K562 (cell line): ENCODE results near the gene INTS2. TPM values are rescaled to one million over a fixed set of nuclear protein-coding genes. Genes with fewer than 3 reads are reported as not detected.

ENCODE experiments used
- ATAC-seq: fragments of 200-7000 bp; cut with Tn5 transposase; 3 replicates; pipeline ENCODE4 v1.9.1; 2020; ENCODE audit warnings: moderate library complexity
- BruUV-seq: library from RNA; stranded (reverse); fragments of 400-500 nt; replicated peaks from 2 replicates; lab custom pipeline; 2021; lab: Mats Ljungman, UMichigan
- CTCF ChIA-PET: fragments of 300-600 bp; formaldehyde crosslinking; extraction: SDS; loops from one replicate; lab custom pipeline; 2021; ENCODE audit warnings: low intra/inter-chr PET ratio; lab: Yijun Ruan, JAX
- POLR2A ChIA-PET: fragments of 300-600, 350-650 bp; sonication (Branson Sonifier 250); formaldehyde crosslinking; extraction: SDS; loops from one replicate; lab custom pipeline; 2021; ENCODE audit warnings: antibody characterized with exemption, inconsistent platforms; lab: Yijun Ruan, JAX
- DNase-seq, 4 experiments: peaks; one replicate each; pipeline versions ENCODE4 v3.0.0 to v3.0.0-alpha.2; 2011 to 2018; ENCODE audit warnings: low spot score in 3 of 4, mixed read lengths in 3 of 4; ENCODE audit errors: extremely low read depth in 1 of 4
- FAIRE-seq: peaks from 2 replicates; lab custom pipeline; 2011; peaks lifted over from hg19 to GRCh38; lab: Jason Lieb, UNC
- H2AFZ ChIP-seq: 2 replicates; pipeline ENCODE4 v1.6.0; 2011; ENCODE audit warnings: low read depth, low read length, control low read depth, inconsistent platforms
- H3K27ac ChIP-seq: fragments of 200-600 bp; 3 replicates; pipeline ENCODE4 v1.8.0; 2011; ENCODE audit warnings: low read depth, mild to moderate bottlenecking, control low read depth, inconsistent platforms, low read length, moderate library complexity, mixed read lengths; ENCODE audit errors: extremely low read depth
- H3K27me3 ChIP-seq, 2 experiments: fragments of 300-600 bp in 1 of 2; 2 replicates in 1 of 2; 3 replicates in 1 of 2; pipeline versions ENCODE4 v1.6.0 to v1.8.0; 2011; ENCODE audit warnings: inconsistent platforms in 2 of 2, low read length in 2 of 2, mild to moderate bottlenecking in 1 of 2, mixed read lengths in 1 of 2, moderate library complexity in 1 of 2; ENCODE audit not compliant: control insufficient read depth in 2 of 2, insufficient read depth in 2 of 2
- H3K36me3 ChIP-seq: fragments of 300-600 bp; 3 replicates; pipeline ENCODE4 v1.8.0; 2011; ENCODE audit warnings: mild to moderate bottlenecking, low read length, inconsistent platforms; ENCODE audit not compliant: control insufficient read depth, insufficient read depth
- H3K4me1 ChIP-seq, 2 experiments: fragments of 200-600 bp in 1 of 2; replicated peaks in 1 of 2; 2 replicates in 1 of 2; 3 replicates in 1 of 2; pipeline versions ENCODE4 v1.5.1 to v1.8.0; 2011; ENCODE audit warnings: inconsistent platforms in 2 of 2, low read length in 2 of 2, mild to moderate bottlenecking in 1 of 2, mixed read lengths in 1 of 2, moderate library complexity in 1 of 2; ENCODE audit not compliant: control insufficient read depth in 2 of 2, insufficient read depth in 2 of 2
- H3K4me2 ChIP-seq: 2 replicates; pipeline ENCODE4 v1.6.1; 2011; ENCODE audit warnings: low read length, control low read depth, inconsistent platforms, mixed read lengths; ENCODE audit not compliant: insufficient read depth
- H3K4me3 ChIP-seq: fragments of 200-600 bp; sonication (generic), shearing (Covaris generic); 2 replicates; pipeline ENCODE4 v1.5.1; 2016; ENCODE audit warnings: control low read depth, inconsistent platforms
- H3K79me2 ChIP-seq: fragments of 200-600 bp; 3 replicates; pipeline ENCODE4 v1.8.0; 2011; ENCODE audit warnings: low read length, inconsistent platforms; ENCODE audit not compliant: control insufficient read depth, insufficient read depth
- H3K9ac ChIP-seq, 2 experiments: 2 replicates each; pipeline versions ENCODE4 v1.6.0 to v1.6.1; 2011; ENCODE audit warnings: low read depth in 2 of 2, low read length in 2 of 2, control low read depth in 1 of 2, inconsistent platforms in 1 of 2, mild to moderate bottlenecking in 1 of 2, mixed read lengths in 1 of 2; ENCODE audit not compliant: insufficient read depth in 1 of 2
- H3K9me1 ChIP-seq: one replicate; pipeline ENCODE4 v1.6.0; 2011; ENCODE audit warnings: inconsistent platforms, mild to moderate bottlenecking, low read length, moderate library complexity; ENCODE audit not compliant: control insufficient read depth, insufficient read depth
- H3K9me3 ChIP-seq: replicated peaks from 2 replicates; pipeline ENCODE4 v1.5.1; 2011; ENCODE audit warnings: low read depth, low read length, inconsistent platforms; ENCODE audit not compliant: control insufficient read depth, insufficient read depth
- H4K20me1 ChIP-seq: replicated peaks from 2 replicates; pipeline ENCODE4 v1.6.1; 2011; ENCODE audit warnings: low read length, inconsistent platforms, mixed read lengths; ENCODE audit not compliant: control insufficient read depth, insufficient read depth
- C11orf30 ChIP-seq: fragments of 450-650 bp; IDR thresholded peaks from 2 replicates; pipeline ENCODE4 v1.6.1; 2016; ENCODE audit warnings: low read depth, mild to moderate bottlenecking
- NR4A1 ChIP-seq, 2 experiments: fragments of 250-450 bp in 1 of 2; fragments of 450-650 bp in 1 of 2; sonication (Bioruptor Pico) in 1 of 2; IDR thresholded peaks; 2 replicates each; pipeline versions ENCODE4 v1.4.0 to v1.6.1; 2016 to 2020; ENCODE audit warnings: mild to moderate bottlenecking in 2 of 2, missing compliant biosample characterization in 1 of 2, missing genetic modification characterization in 1 of 2, moderate library complexity in 1 of 2
- RHOXF2B ChIP-seq: fragments of 250-450 bp; sonication (Bioruptor Pico); conservative IDR thresholded peaks from 2 replicates; pipeline ENCODE4 v1.5.1; 2021
- ZNF121 ChIP-seq: sonication (generic); formaldehyde crosslinking; conservative IDR thresholded peaks from 2 replicates; pipeline ENCODE4 v1.8.0; 2022; ENCODE audit warnings: missing genetic modification reagents
- ZNF316 ChIP-seq: fragments of 450-650 bp; IDR thresholded peaks from 2 replicates; pipeline ENCODE4 v1.6.1; 2016
- WGBS: fragments of 100-300 bp; shearing (Covaris generic); methylation state at CpG from one replicate; pipeline ENCODE4 v1.1.6; 2016; ENCODE audit warnings: low coverage, mixed read lengths; ENCODE audit not compliant: insufficient coverage; ENCODE audit errors: missing lambda C conversion rate; 5-methylcytosine and 5-hydroxymethylcytosine counted together
- in situ Hi-C: fragments of 300-500 bp; cut with MboI; formaldehyde crosslinking; loops from 4 replicates; pipeline ENCODE4 v1.15.0; 2018; ENCODE audit warnings: inconsistent platforms, mixed read lengths
- intact Hi-C: fragments of 100-400 bp; cut with micrococcal nuclease; formaldehyde crosslinking; loops from 2 replicates; pipeline ENCODE4 v1.14.2; 2022
- polyA plus RNA-seq, 8 experiments: library from polyadenylated mRNA; depleted of rRNA in 4 of 8; stranded (reverse) in 5 of 8; unstranded in 3 of 8; fragments of >200 nt; fragmentation: Nextera tagmentation in 2 of 8; fragmentation: Illumina TruSeq in 1 of 8; extraction: Ambion mirVana in 2 of 8; extraction: Trizol in 1 of 8; gene quantifications; 2 replicates each; pipeline versions ENCODE4 v1.2.1 to v1.2.3, GENCODE V29; 2011 to 2014; ENCODE audit warnings: inconsistent platforms in 1 of 8, missing spikeins in 1 of 8
- total RNA-seq, 7 experiments: library from RNA; depleted of rRNA in 6 of 7; stranded (reverse); fragments of >200 nt in 6 of 7; fragmentation: Illumina TruSeq in 2 of 7; extraction: Trizol in 2 of 7; gene quantifications; 2 replicates each; pipeline versions ENCODE4 v1.2.1 to v1.2.3, GENCODE V29; 2011 to 2021; ENCODE audit warnings: low replicate concordance in 1 of 7
- TF ChIP-seq, protein P1 (sequence below): fragments of 250-450 bp; sonication (Bioruptor Pico); IDR thresholded peaks from 2 replicates; pipeline ENCODE4 v1.5.1; 2021; ENCODE audit warnings: mild to moderate bottlenecking
- TF ChIP-seq, protein P2 (sequence below), 3 experiments: fragments of 200-800 bp in 1 of 3; fragments of 250-450 bp in 1 of 3; fragments of 450-650 bp in 1 of 3; sonication (Bioruptor Pico) in 1 of 3; sonication (Bioruptor generic) in 1 of 3; formaldehyde crosslinking in 1 of 3; IDR thresholded peaks; 2 replicates each; pipeline versions ENCODE4 v1.6.1 to v1.8.0; 2016 to 2022; ENCODE audit warnings: mild to moderate bottlenecking in 2 of 3, missing genetic modification characterization in 2 of 3, missing compliant biosample characterization in 1 of 3, moderate library complexity in 1 of 3
- TF ChIP-seq, protein P3 (sequence below): sonication (generic); formaldehyde crosslinking; IDR thresholded peaks from 2 replicates; pipeline ENCODE4 v1.8.1; 2023; ENCODE audit warnings: mild to moderate bottlenecking, missing genetic modification reagents

Gene INTS2
- total and polyA plus RNA-seq, 9 of the 15 experiments (the other 6 are each of a cell fraction or from before 2014, with no cell fraction given), result 4.8 to 24.7 (median 12.8) TPM

GRCh38 chr17:61836266-61837174, 91.3 kb downstream of the INTS2 start:
- Histone ChIP-seq H3K9me1 (no peaks in the 10 kb centered on the region), H2AFZ (no peak overlapping the region), H4K20me1 (no peaks in the 10 kb centered on the region), H3K4me3 (no peak overlapping the region), H3K27me3 (no peaks in the 10 kb centered on the region), H3K27ac (no peak overlapping the region), H3K4me2 (no peak overlapping the region), H3K36me3 (peaks cover 10% of the 10 kb centered on the region; the same call in 1 of the 3 replicates), H3K4me1 (no peaks in the 10 kb centered on the region), H3K9me3 (no peaks in the 10 kb centered on the region), H3K9ac (no peak overlapping the region), H3K79me2 (no peaks in the 10 kb centered on the region)
- BruUV-seq, result no TSS peak
- WGBS, result 67% methylated on average over 3 of the region's 3 CpGs
- ChIA-PET POLR2A (interaction anchor here (0.6 kb wide), 3 partner anchors 174 to 449 kb away, joined by 3 to 4 read pairs (median 3); no protein-coding TSS in a partner anchor), CTCF (interaction anchor here (0.7 to 1.9 kb wide), 5 partner anchors 201 to 1114 kb away, joined by 4 to 14 read pairs (median 5); no protein-coding TSS in a partner anchor)
- ATAC-seq (no peak), DNase-seq (no peak), FAIRE-seq (no peak)
- in situ Hi-C loops, result loop anchor here (5.0 kb wide), 1 partner anchor 199 kb away; no protein-coding TSS in a partner anchor
- intact Hi-C loops, result loop anchor here (1.0 to 10.0 kb wide), 3 partner anchors 200 to 422 kb away; no protein-coding TSS in a partner anchor
- TF ChIP-seq, protein P1, sequence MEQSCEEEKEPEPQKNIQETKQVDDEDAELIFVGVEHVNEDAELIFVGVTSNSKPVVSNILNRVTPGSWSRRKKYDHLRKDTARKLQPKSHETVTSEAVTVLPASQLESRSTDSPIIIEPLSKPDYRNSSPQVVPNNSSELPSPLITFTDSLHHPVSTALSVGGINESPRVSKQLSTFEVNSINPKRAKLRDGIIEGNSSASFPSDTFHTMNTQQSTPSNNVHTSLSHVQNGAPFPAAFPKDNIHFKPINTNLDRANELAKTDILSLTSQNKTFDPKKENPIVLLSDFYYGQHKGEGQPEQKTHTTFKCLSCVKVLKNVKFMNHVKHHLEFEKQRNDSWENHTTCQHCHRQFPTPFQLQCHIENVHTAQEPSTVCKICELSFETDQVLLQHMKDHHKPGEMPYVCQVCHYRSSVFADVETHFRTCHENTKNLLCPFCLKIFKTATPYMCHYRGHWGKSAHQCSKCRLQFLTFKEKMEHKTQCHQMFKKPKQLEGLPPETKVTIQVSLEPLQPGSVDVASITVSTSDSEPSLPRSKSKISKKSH (CRISPR knock-in tag), result no peak
- TF ChIP-seq ZNF121 (CRISPR knock-in tag), result 0 out of 2 replicates have a peak, but pooled peaks have one; percentile 28
- peak; percentile 65 for TF ChIP-seq ZNF316
- TF ChIP-seq C11orf30, result peak; percentile 39; the same call in 1 of the 2 replicates
- TF ChIP-seq RHOXF2B, result no peak
- TF ChIP-seq, protein P2, sequence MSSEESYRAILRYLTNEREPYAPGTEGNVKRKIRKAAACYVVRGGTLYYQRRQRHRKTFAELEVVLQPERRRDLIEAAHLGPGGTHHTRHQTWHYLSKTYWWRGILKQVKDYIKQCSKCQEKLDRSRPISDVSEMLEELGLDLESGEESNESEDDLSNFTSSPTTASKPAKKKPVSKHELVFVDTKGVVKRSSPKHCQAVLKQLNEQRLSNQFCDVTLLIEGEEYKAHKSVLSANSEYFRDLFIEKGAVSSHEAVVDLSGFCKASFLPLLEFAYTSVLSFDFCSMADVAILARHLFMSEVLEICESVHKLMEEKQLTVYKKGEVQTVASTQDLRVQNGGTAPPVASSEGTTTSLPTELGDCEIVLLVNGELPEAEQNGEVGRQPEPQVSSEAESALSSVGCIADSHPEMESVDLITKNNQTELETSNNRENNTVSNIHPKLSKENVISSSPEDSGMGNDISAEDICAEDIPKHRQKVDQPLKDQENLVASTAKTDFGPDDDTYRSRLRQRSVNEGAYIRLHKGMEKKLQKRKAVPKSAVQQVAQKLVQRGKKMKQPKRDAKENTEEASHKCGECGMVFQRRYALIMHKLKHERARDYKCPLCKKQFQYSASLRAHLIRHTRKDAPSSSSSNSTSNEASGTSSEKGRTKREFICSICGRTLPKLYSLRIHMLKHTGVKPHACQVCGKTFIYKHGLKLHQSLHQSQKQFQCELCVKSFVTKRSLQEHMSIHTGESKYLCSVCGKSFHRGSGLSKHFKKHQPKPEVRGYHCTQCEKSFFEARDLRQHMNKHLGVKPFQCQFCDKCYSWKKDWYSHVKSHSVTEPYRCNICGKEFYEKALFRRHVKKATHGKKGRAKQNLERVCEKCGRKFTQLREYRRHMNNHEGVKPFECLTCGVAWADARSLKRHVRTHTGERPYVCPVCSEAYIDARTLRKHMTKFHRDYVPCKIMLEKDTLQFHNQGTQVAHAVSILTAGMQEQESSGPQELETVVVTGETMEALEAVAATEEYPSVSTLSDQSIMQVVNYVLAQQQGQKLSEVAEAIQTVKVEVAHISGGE (CRISPR knock-in tag; IDR thresholded peaks at IDR 0.05), result peak in 1 of 3 experiments; percentile 95; a peak in 2 of 6 replicates
- TF ChIP-seq, protein P3, sequence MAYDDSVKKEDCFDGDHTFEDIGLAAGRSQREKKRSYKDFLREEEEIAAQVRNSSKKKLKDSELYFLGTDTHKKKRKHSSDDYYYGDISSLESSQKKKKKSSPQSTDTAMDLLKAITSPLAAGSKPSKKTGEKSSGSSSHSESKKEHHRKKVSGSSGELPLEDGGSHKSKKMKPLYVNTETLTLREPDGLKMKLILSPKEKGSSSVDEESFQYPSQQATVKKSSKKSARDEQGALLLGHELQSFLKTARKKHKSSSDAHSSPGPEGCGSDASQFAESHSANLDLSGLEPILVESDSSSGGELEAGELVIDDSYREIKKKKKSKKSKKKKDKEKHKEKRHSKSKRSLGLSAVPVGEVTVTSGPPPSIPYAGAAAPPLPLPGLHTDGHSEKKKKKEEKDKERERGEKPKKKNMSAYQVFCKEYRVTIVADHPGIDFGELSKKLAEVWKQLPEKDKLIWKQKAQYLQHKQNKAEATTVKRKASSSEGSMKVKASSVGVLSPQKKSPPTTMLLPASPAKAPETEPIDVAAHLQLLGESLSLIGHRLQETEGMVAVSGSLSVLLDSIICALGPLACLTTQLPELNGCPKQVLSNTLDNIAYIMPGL (CRISPR knock-in tag), result no peak
- TF ChIP-seq NR4A1 (CRISPR knock-in tag; IDR thresholded peaks at IDR 0.05), result no peak
- no peak for TF ChIP-seq NR4A1 (tag; IDR thresholded peaks at IDR 0.05)
- TF ChIP-seq, all 486 proteins: peak for 4
